HG02885 (cell line): ENCODE results near the gene RNF150.

Experiments used
- ATAC-seq: cut with Tn5 transposase; IDR thresholded peaks from one replicate; pipeline ENCODE4 v1.9.1; 2021; ENCODE audit warnings: mild to moderate bottlenecking; ENCODE audit not compliant: unreplicated experiment, poor library complexity

Gene RNF150

GRCh38 chr4:141036786-141037185 is 96.5 kb downstream of the RNF150 start:
- no peak for ATAC-seq

- ATAC-seq = no peak
These were observed 97.3 kb downstream of the RNF150 start for GRCh38 chr4:141035920-141036319.

- ATAC-seq = no peak
These were observed 105.2 kb downstream of the RNF150 start for GRCh38 chr4:141028024-141028529.

GRCh38 chr4:141027421-141027820 is 105.8 kb downstream of the RNF150 start:
- no peak for ATAC-seq

- ATAC-seq = no peak
These were observed 106.4 kb downstream of the RNF150 start for GRCh38 chr4:141026900-141027299.

- ATAC-seq = no peak
These were observed 110.2 kb downstream of the RNF150 start for GRCh38 chr4:141023051-141023450.

GRCh38 chr4:141022111-141022695 is 111.1 kb downstream of the RNF150 start:
- no peak for ATAC-seq

GRCh38 chr4:141021397-141022110 is 111.7 kb downstream of the RNF150 start:
- no peak for ATAC-seq

- no peak for ATAC-seq
These were observed 112.4 kb downstream of the RNF150 start for GRCh38 chr4:141020801-141021261.

GRCh38 chr4:141019768-141020167 is 113.5 kb downstream of the RNF150 start:
- no peak for ATAC-seq

- ATAC-seq = no peak
These were observed 117.0 kb downstream of the RNF150 start for GRCh38 chr4:141016117-141016798.

- ATAC-seq = no peak
These were observed 119.4 kb downstream of the RNF150 start for GRCh38 chr4:141013899-141014298.

GRCh38 chr4:141011901-141012315 is 121.4 kb downstream of the RNF150 start:
- no peak for ATAC-seq

GRCh38 chr4:141009931-141010330 is 123.3 kb downstream of the RNF150 start:
- no peak for ATAC-seq

- ATAC-seq = no peak
These were observed 124.1 kb downstream of the RNF150 start for GRCh38 chr4:141009129-141009528.

GRCh38 chr4:141006242-141006802 is 126.9 kb downstream of the RNF150 start:
- no peak for ATAC-seq

- no peak for ATAC-seq
These were observed 128.4 kb downstream of the RNF150 start for GRCh38 chr4:141004823-141005222.

- no peak for ATAC-seq
These were observed 130.1 kb downstream of the RNF150 start for GRCh38 chr4:141003193-141003592.

GRCh38 chr4:141002323-141002805 is 130.9 kb downstream of the RNF150 start:
- ATAC-seq = no peak

GRCh38 chr4:140996766-140997165 is 136.5 kb downstream of the RNF150 start:
- ATAC-seq = no peak

- no peak for ATAC-seq
These were observed 138.2 kb downstream of the RNF150 start for GRCh38 chr4:140995058-140995457.
